ENCODE results near the gene XRN2. TPM values are rescaled to one million over a fixed set of nuclear protein-coding genes. Genes with fewer than 3 reads are reported as not detected.

Gene XRN2
- total RNA-seq, 4 donors from 2014 or later = 55.5 to 80.8 (median 68.4) TPM

DNA sequence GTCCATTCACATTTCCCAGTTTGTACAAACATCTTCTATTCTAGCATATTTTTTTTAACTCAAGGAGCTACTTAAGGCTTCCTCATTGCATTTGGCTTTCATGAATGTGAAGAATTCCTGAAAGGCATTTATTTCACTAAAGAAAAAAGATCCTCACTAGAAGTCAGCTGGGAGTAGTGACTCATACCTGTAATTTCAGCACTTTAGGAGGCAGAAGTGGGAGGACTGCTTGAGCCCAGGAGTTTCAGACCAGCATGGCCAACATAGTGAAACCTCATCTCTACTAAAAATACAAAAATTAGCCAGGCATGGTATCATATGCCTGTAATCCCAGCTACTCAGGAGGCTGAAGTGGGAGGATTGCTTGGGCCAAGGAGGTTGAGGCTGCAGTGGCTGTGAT lies 30.9 kb upstream of the XRN2 start:
- H3K9me3 ChIP-seq = peaks cover 0 to 11% (median 0%) of the 10 kb centered on the region in 3 donors
- H3K36me3 ChIP-seq = no peaks in the 10 kb centered on the region
- TF ChIP-seq POLR2AphosphoS5 (IDR thresholded peaks at IDR 0.05) = no peak
- TF ChIP-seq, protein P1, sequence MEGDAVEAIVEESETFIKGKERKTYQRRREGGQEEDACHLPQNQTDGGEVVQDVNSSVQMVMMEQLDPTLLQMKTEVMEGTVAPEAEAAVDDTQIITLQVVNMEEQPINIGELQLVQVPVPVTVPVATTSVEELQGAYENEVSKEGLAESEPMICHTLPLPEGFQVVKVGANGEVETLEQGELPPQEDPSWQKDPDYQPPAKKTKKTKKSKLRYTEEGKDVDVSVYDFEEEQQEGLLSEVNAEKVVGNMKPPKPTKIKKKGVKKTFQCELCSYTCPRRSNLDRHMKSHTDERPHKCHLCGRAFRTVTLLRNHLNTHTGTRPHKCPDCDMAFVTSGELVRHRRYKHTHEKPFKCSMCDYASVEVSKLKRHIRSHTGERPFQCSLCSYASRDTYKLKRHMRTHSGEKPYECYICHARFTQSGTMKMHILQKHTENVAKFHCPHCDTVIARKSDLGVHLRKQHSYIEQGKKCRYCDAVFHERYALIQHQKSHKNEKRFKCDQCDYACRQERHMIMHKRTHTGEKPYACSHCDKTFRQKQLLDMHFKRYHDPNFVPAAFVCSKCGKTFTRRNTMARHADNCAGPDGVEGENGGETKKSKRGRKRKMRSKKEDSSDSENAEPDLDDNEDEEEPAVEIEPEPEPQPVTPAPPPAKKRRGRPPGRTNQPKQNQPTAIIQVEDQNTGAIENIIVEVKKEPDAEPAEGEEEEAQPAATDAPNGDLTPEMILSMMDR (IDR thresholded peaks at IDR 0.05) = no peak
- no peak for TF ChIP-seq POLR2A (IDR thresholded peaks at IDR 0.05)
- TF ChIP-seq EP300 (IDR thresholded peaks at IDR 0.05) = no peak
- ATAC-seq = no peak
- H3K4me1 ChIP-seq = no peaks in the 10 kb centered on the region
- H3K27me3 ChIP-seq = peaks cover 7% of the 10 kb centered on the region
- no peak overlapping the region for H3K4me3 ChIP-seq
- H3K27ac ChIP-seq = no peak overlapping the region

DNA sequence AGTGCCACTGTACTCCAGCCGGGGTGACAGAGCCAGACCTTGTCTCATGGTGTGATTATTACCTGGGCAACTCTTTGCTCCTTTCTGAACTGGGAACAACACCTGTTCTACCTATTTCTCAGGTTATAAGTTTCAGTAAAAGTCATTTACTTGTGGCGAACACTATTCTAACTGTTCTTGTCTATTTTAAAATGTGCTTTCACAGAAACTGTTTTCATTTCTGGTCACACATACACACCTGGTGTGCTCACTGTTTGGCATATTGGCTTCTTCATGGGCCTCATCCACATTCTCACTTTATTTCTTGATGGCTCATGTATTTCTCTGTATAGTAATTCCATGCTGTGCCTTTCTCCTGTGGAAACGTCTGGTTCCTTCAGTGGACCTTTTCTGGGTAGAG lies 30.5 kb upstream of the XRN2 start:
- Histone ChIP-seq H3K27ac (no peak overlapping the region), H3K36me3 (no peaks in the 10 kb centered on the region), H3K4me1 (no peaks in the 10 kb centered on the region), H3K9me3 (peaks cover 0 to 9% (median 0%) of the 10 kb centered on the region in 3 donors), H3K27me3 (peaks cover 7% of the 10 kb centered on the region), H3K4me3 (no peak overlapping the region)
- no peak for TF ChIP-seq EP300 (IDR thresholded peaks at IDR 0.05)
- no peak for TF ChIP-seq POLR2AphosphoS5 (IDR thresholded peaks at IDR 0.05)
- TF ChIP-seq, protein P1 (IDR thresholded peaks at IDR 0.05) = no peak
- no peak for ATAC-seq
- WGBS, 2 donors (ENCODE audit: low coverage in 1 of 2) = 61 to 92% methylated on average over 1 to 2 of the region's 3 CpGs

DNA sequence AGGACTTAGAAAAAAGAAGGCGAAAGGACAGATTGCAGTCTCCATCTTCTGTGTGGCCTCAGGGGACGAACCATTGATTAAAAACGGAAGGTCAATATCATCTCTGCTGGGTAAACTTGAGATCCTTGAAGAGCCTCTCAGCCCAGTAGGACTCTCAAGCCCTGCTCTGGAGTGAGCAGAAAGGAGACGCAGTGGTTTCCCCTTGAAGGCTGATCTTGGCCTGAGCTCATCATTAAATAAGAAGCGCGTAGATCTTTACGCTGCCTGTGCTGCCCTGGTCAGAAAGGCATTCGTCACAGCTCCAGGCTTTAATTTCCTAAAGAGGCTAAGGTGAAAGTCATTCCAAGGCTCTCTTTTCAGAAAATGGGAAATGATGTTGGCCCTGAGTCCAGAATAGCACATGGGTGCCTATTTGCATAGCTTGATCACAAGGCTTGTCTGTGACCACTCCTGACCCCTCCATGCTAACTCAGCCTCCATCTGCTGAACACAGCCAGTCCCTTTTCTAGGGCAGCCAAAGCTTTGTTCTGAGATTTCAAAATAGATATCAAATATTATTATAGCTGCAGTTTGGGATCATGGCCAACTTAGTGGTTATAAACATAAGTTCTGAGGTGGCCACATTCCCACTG lies 29.3 kb upstream of the XRN2 start:
- 70 to 83% methylated on average over 4 to 8 of the region's 8 CpGs for WGBS, 2 donors (ENCODE audit: low coverage in 1 of 2)

DNA sequence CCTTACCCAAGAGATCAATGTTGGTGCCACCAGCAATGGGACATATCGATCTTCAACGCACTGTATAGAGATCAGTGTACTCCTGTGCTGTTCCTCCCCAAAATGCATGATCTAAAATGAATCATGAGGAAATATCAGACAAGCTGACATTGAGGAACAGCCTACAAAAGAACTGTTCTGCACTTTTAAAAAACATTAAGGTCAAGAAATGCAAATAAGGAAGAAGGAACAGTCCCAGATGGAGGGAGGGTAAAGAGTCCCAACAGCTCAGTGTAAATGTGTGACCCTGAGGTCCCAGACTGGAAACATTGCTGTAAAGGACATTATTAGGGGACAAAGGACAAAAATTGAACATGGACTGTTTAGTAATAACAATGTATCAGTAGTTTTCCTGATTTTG lies 24.3 kb upstream of the XRN2 start:
- Histone ChIP-seq H3K36me3 (no peaks in the 10 kb centered on the region), H3K9me3 (no peaks in the 10 kb centered on the region), H3K4me1 (no peaks in the 10 kb centered on the region), H3K27ac (no peak overlapping the region), H3K4me3 (no peak overlapping the region), H3K27me3 (peaks cover 11% of the 10 kb centered on the region)
- 74 to 90% methylated on average over 2 of the region's 2 CpGs for WGBS, 2 donors (ENCODE audit: low coverage in 1 of 2)
- TF ChIP-seq POLR2A (IDR thresholded peaks at IDR 0.05) = no peak
- TF ChIP-seq, protein P1 (IDR thresholded peaks at IDR 0.05) = no peak
- no peak for TF ChIP-seq POLR2AphosphoS5 (IDR thresholded peaks at IDR 0.05)
- no peak for TF ChIP-seq EP300 (IDR thresholded peaks at IDR 0.05)
- no peak for ATAC-seq

More for the DNA sequence above, 29.3 kb upstream of the XRN2 start:
- Histone ChIP-seq H3K27me3 (peaks cover 7% of the 10 kb centered on the region), H3K36me3 (no peaks in the 10 kb centered on the region), H3K4me1 (no peaks in the 10 kb centered on the region), H3K4me3 (no peak overlapping the region), H3K9me3 (peaks cover 0 to 9% (median 0%) of the 10 kb centered on the region in 3 donors), H3K27ac (no peak overlapping the region)
- ATAC-seq = no peak
- TF ChIP-seq, protein P1 (IDR thresholded peaks at IDR 0.05) = no peak
- TF ChIP-seq POLR2A (IDR thresholded peaks at IDR 0.05) (no peak), POLR2AphosphoS5 (IDR thresholded peaks at IDR 0.05) (no peak), EP300 (IDR thresholded peaks at IDR 0.05) (no peak)

DNA sequence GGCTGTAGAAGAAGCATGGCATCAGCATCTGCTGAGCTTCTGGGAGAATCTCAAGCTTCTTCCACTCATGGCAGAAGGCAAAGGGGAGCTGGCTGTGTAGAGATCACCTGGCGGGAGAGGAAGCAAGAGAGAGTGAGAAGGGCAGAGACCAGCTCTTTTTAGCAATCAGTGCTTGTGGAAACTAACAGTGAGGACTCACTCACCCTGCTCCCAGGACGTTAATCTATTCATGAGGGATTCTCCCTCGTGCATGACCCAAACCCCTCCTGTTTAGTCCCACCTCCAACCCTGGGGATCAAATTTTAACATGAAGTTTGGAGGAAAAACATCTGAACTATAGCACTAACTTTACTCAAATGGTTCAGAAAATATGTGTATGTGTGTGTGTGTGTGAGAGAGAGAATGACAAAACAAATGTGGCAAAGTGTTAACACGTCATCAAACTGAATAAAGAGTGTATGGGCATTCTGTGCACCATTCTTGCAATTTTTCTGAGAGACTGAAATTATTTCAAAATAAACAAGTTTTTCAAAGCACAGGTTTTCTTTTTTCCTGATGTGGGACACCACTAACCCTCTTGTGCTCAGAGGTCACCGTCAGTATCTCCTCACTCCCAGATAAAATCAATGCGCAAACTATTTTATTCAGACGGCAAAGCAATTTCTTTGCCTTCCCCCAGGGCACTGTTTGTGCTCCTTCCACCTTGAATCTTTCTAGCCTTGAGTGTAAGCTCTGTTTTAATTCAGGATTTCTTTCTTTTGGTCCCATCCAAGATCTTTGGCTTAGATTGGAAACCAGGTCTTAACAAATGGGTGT lies 23.2 kb upstream of the XRN2 start:
- H3K27me3 ChIP-seq = peaks cover 5% of the 10 kb centered on the region
- no peak for ATAC-seq
- H3K9me3 ChIP-seq = no peaks in the 10 kb centered on the region
- no peaks in the 10 kb centered on the region for H3K36me3 ChIP-seq
- H3K27ac ChIP-seq = no peak overlapping the region
- no peaks in the 10 kb centered on the region for H3K4me1 ChIP-seq
- 42 to 45% methylated on average over 7 of the region's 7 CpGs for WGBS, 2 donors (ENCODE audit: low coverage in 1 of 2)
- TF ChIP-seq POLR2A (IDR thresholded peaks at IDR 0.05) (no peak), POLR2AphosphoS5 (IDR thresholded peaks at IDR 0.05) (no peak), EP300 (IDR thresholded peaks at IDR 0.05) (no peak)
- TF ChIP-seq, protein P1 (IDR thresholded peaks at IDR 0.05) = no peak
- no peak overlapping the region for H3K4me3 ChIP-seq

Measured in gastroesophageal sphincter (tissue), 4 donors.